GM12891 (cell line): Measurements from ENCODE around the gene MMP24OS. TPM values are rescaled to one million over a fixed set of nuclear protein-coding genes. Genes with fewer than 3 reads are reported as not detected.
A peak's percentile ranks its signal among the peaks of the same experiment; 100 is the strongest.

Source experiments
- DNase-seq: peaks from one replicate; pipeline ENCODE4 v3.0.0; 2011; ENCODE audit warnings: low spot score; ENCODE audit not compliant: insufficient read length
- FAIRE-seq: peaks from 2 replicates; lab custom pipeline; 2011; peaks lifted over from hg19 to GRCh38; lab: Jason Lieb, UNC
- PAX5 ChIP-seq: IDR thresholded peaks from 2 replicates; pipeline ENCODE4 v1.6.1; 2011; ENCODE audit warnings: low read length, moderate library complexity, mild to moderate bottlenecking; ENCODE audit not compliant: insufficient read depth, severe bottlenecking
- POLR2A ChIP-seq: IDR thresholded peaks from 2 replicates; pipeline ENCODE4 v1.6.1; 2011; ENCODE audit warnings: low read depth, low read length, control low read depth
- POLR2AphosphoS5 ChIP-seq: IDR thresholded peaks from 2 replicates; pipeline ENCODE4 v1.6.1; 2011; ENCODE audit warnings: low read depth, low read length, control low read depth
- POU2F2 ChIP-seq: IDR thresholded peaks from 2 replicates; pipeline ENCODE4 v1.6.1; 2011; ENCODE audit warnings: low read depth, mild to moderate bottlenecking, control low read depth, low read length, moderate library complexity
- SPI1 ChIP-seq: IDR thresholded peaks from 2 replicates; pipeline ENCODE4 v1.6.1; 2011; ENCODE audit warnings: low read depth, low read length, control low read depth
- TAF1 ChIP-seq: IDR thresholded peaks from 2 replicates; pipeline ENCODE4 v1.6.1; 2011; ENCODE audit warnings: low read depth, low read length, control low read depth
- polyA plus RNA-seq: library from polyadenylated mRNA; unstranded; fragments of >200 nt; gene quantifications from one replicate; pipeline ENCODE4 v1.2.1, GENCODE V29; 2012; ENCODE audit warnings: low read depth, missing spikeins, inconsistent platforms; ENCODE audit not compliant: missing spikeins

The MMP24OS gene
- 31.0 TPM for polyA plus RNA-seq

DNA sequence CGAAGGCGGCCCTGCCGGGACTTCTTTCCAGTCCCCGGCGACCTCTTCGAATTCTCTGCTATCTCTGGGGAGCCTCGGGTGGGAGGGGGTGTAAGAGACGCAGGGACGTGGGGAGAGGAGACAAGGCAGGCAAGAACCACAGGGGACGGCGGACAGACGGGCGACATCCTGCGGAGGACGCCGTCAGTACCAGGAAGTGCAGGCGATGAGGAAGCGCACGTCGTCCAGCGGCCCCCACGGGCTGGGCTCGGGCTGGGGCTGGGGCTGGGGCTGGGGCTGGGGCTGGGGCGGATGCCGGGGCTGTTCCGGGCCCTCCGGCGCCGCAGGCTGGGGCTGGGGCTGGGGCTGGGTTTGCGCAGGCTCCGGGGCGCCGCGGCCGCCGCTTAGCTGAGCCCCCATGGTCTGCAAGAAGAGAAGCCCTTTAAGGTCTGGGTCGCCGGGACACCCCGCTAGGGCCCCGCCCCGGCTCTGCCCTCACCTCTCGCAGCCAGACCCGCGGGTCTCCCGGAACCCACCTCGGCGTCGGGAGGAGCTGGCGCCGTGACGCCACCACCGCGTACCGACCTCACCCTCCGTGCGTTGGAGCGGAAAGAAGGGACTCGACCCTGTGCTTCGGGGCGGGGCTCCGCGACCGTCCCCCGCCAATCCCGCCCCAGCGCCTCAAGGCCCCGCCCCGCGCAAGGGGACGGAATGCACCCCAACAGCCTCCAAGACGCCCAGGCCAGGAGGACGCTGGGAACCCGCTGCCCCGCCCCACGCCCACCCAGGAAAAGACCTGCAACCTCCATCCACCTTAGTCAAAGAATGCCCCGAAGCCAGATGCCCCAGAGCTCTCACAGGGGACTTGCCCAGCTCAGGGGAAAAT is at the start of gene MMP24OS:
Gene MMP24OS, minus strand, starts transcription at position 592 of the 865 bp plus-strand sequence. Its CDS starts 193 bp downstream, at position 399.
- TF ChIP-seq TAF1 (peak; percentile 72), SPI1 (peak; percentile 69), POU2F2 (no peak), PAX5 (peak; percentile 61), POLR2AphosphoS5 (peak; percentile 92), POLR2A (peak; percentile 87)
- DNase-seq: peak; percentile 93
- FAIRE-seq: peak; percentile 97

DNA sequence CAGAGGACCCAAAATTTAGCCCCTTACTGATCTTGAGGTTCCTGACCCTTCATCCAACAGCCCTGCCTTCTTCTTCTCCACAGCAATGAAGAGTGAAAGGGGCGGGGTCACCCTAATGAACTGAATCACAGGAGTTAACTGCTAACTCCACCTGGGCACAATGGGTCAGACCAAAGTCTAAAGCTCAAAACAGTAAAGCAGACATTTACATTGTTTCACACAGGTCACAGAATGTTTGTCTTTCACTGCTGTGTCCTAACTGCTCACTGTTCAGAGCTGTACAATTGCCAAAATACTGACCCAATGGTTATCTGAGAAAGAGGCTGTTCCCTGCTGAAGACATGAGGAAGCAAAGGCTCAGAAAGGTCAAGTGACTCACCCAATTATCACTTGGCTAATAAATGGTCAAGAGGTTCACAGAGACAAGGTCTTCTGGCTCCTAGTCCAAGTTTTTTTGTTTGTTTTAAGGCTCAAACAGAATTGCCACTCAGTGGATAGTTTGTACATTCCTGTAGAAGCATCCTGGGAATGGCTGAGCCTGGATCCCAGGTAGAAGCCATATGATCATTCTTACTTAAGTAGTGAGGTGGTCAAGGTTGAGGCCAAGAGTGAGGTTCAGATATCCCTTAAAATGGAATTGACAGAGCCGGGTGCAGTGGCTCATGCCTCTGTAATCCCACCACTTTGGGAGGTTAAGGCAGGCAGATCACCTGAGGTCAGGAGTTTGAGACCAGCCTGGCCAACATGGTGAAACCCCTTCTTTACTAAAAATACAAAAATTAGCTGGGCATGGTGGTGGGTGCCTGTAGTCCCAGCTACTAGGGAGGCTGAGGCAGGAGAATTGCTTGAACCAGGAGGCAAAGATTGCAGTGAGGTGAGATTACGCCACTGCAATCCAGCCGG is 49.4 kb upstream of the MMP24OS start:
- DNase-seq (no peak), FAIRE-seq (no peak)

DNA sequence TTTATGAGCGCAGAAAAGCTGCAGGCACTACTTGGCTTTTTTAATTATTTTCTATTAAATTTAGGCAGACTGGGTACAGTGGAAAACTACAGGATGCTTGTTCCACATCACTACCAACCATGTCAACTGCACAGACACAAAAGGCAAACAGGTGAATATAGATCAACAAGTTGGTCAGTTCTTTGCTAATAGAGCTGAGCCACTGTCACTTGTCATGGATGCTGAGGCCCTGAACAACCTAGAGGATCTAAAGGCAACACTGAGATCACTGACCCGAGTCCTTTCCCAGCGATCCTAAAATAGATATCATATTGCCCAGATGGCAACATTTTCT is 48.8 kb upstream of the MMP24OS start:
- TF ChIP-seq TAF1 (no peak), POLR2AphosphoS5 (no peak), PAX5 (no peak), SPI1 (no peak), POU2F2 (no peak), POLR2A (no peak)
- no peak for FAIRE-seq
- DNase-seq: no peak

More for the DNA sequence above, 49.4 kb upstream of the MMP24OS start:
- TF ChIP-seq POLR2A (no peak), POU2F2 (no peak), TAF1 (no peak)

DNA sequence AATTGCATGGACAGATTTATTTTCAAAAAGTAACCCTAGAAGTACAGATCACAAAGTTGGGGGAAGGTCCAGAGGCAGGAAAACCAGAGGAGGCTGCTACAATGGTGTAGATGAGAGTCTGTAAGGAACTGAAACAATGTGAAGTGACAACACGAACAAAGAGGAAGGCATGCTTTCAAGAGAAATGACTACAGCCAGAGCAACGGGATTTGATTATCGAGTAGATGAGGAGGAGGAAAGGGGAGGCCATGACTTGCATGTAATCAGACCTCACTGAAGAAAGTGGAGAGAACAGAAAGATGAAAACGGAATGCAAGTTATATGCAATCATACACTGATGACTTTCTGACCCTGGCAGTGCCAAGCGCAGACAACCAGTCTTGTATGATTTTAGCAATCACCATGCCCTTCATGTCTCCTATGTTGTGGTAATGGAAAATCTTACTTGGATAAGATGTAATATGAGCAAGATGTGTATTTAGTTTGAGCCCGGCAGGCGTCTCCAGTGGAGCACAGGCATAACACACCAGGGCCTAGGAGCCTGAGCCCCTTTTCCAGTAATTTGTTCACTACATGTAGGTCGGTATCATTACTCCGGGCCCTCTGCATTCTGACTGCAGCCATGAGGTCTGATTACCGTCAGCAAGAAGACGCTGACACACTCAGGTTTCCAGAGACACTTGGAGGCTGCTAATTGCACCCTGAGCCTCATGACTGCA is 48.3 kb upstream of the MMP24OS start:
- TF ChIP-seq POU2F2 (no peak), SPI1 (peak; percentile 89), POLR2AphosphoS5 (no peak)
- DNase-seq (no peak), FAIRE-seq (peak; percentile 16)

DNA sequence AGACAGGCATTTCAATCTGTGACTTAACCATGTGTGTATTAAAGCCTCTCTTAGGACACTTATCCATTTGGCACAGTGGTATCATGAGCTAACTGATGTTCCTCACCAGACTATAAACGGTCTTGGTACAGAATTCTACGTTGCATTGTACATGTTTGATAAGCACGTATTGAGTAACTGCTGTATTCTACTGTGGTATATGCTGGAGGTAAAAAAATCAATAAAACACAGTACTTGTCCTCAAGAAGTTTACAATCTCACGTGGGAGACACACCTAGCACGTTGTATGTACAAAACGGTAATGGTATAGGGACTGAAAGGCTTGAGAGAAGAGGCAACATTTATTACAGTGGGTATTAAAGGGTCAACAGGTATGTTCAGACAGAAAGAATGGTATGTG is 47.5 kb upstream of the MMP24OS start:
- DNase-seq (no peak), FAIRE-seq (no peak)
- TF ChIP-seq POLR2A: no peak
- no peak for TF ChIP-seq PAX5
- no peak for TF ChIP-seq POLR2AphosphoS5
- TF ChIP-seq POU2F2: no peak
- no peak for TF ChIP-seq TAF1
- no peak for TF ChIP-seq SPI1

DNA sequence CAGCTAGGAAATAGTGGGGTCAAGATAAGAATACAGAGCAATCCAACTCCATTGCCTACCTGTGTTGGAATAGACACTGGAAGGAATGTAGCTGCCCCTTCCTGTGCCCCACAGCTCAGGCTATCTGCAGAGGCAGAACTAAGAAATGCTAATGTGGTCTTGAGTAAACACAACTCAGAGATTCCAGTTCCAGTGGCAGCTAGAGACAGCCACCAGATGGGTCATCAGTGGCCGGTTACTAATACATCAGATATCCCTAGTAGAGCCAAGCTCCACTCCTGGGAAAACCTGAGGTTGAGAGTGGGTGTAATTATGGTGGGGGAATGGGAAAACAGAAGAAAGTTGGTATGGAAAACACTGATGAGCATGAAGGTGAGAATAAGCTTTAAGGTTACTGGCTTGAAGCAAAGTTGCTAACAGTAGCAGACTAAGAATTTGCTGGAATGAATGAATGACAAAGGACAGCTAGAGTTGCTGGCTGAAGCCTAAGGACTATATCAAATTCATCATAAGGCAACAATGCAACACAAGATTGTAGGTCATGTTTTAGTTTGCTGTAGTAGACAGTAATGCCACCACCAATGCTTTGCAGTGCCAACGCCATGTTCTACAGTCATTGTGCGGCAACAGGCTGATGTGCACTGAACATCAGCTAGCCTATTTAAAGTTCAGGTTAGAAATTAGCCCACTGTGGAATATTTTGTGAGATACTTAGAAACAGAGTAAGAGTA is 42.6 kb upstream of the MMP24OS start:
- no peak for TF ChIP-seq PAX5
- TF ChIP-seq SPI1: no peak
- TF ChIP-seq POU2F2: no peak
- no peak for TF ChIP-seq TAF1
- no peak for TF ChIP-seq POLR2A
- TF ChIP-seq POLR2AphosphoS5: no peak
- no peak for DNase-seq
- FAIRE-seq: no peak

DNA sequence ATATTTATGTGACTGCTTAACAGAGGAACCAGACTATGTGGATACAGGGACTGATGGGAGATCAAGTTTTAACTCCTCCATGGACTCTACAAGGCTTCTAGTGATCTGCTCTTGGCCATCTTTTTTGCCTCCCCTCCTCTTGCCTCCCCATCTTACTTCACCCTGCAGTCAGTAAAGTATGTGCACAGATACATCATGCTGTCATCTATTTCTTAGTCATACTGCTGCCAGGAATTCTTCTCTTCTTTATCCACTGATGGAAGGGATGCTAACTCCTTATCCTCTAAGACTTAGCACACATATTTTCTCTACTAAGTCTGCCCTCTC is 41.9 kb upstream of the MMP24OS start:
- DNase-seq (no peak), FAIRE-seq (no peak)
- no peak for TF ChIP-seq PAX5
- TF ChIP-seq POLR2A: no peak
- TF ChIP-seq POLR2AphosphoS5: no peak
- TF ChIP-seq SPI1: no peak
- TF ChIP-seq POU2F2: no peak
- TF ChIP-seq TAF1: no peak

DNA sequence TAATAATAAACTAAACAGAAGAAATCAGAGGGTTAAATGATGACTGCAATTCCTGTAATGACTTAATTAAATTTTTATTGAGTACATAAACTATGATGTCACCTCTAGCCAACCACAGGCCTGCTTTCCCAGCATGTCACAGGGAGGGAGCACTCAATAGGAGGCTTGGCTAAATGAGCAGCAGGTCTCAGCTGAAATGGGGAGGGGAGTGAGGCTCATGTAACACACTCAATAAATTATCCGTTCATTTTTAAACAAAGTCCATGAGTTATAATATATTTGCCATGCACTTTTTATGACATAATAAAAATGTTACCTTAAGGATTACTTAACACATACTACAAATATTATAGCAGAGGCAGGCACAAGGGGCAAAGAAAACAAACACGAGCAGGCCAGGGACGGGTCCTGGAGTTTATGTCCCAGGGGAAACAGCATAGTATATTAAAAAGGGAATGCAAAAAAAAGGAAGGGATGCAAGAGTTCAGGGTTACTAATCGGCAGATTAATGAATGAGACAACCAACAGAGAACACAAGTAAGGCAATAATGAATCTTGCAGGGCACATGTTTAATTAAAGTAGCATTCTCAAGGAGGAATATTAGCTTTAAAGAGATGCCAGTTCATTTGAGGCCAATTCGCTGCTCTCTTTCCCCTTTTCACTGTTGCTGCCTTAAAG is 41.4 kb upstream of the MMP24OS start:
- FAIRE-seq: no peak
- no peak for TF ChIP-seq POU2F2
- no peak for TF ChIP-seq POLR2A
- no peak for TF ChIP-seq SPI1
- TF ChIP-seq PAX5: no peak
- no peak for TF ChIP-seq POLR2AphosphoS5
- TF ChIP-seq TAF1: no peak

DNA sequence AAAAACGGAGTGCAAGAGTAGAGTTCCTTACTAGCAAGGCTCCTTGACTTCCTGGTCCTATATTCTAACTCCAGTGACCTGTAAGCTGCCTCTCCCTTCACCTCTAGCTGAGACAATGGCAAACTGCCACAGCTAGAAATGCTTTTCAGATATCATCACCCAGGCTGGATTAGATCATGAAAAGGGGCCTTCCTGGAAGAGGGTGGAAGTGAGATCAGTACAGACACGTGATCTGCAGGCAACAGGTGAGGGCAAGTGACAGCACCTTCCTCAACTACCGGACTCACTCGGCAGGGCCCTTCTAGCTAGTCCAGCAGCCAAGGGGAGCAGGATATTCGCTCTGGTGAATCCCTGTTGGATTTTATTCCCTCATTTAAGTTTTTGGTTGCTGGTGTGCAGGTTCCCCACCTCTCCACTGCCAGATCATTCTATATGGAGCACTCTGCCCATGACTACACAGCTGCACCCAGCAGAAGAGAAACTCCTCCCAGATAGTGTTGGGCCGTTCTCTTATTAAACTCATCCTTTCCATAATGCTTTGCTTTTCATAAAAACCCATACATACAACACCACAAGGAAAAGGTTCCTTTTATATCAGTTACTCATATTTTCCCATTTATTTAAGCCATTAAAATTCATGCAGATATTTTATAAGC is 40.7 kb upstream of the MMP24OS start:
- TF ChIP-seq POLR2A (no peak), SPI1 (no peak), POLR2AphosphoS5 (no peak), PAX5 (no peak), POU2F2 (no peak), TAF1 (no peak)
- DNase-seq (no peak), FAIRE-seq (no peak)

More for the DNA sequence above, 41.4 kb upstream of the MMP24OS start:
- no peak for DNase-seq
